Adipose tissue (tissue), 3 donors: ENCODE results near the gene CTRB1. TPM values are rescaled to one million over a fixed set of nuclear protein-coding genes. Genes with fewer than 3 reads are reported as not detected.
A peak's percentile ranks its signal among the peaks of the same experiment; 100 is the strongest.

Experiments
- H3K27ac ChIP-seq: one replicate; pipeline ENCODE4 v1.5.1; 2013; ENCODE audit warnings: low read depth, low read length
- WGBS, 3 donors: extraction: QIAGEN DNeasy Blood & Tissue Kit; methylation state at CpG; one replicate each; pipeline ENCODE4 v1.1.7; 2013; 5-methylcytosine and 5-hydroxymethylcytosine counted together
- polyA plus RNA-seq, 3 donors: library from polyadenylated mRNA; stranded (reverse); fragments of 200-250 nt; gene quantifications; one replicate each; pipeline ENCODE4 v1.2.3, GENCODE V29; 2013
- donor health status: healthy with polysubstance abuse.
- donor health status: Bipolar disorder and iron deficiency.
- donor health status: healthy.

CTRB1 gene
- polyA plus RNA-seq, 3 donors: 1.8 to 25,796 (median 9.4) TPM

- 61 to 70% (median 61%) methylated on average over 17 of the region's 17 CpGs for WGBS, 3 donors
- peak overlapping the region; percentile 22 for H3K27ac ChIP-seq
Observed at GRCh38 chr16:75248536-75249380, 30.0 kb downstream of the CTRB1 start.

GRCh38 chr16:75249441-75249840 is 30.7 kb downstream of the CTRB1 start:
- H3K27ac ChIP-seq: no peak overlapping the region
- WGBS, 3 donors: 65 to 74% (median 74%) methylated on average over 5 of the region's 5 CpGs

GRCh38 chr16:75250089-75250808 is 31.5 kb downstream of the CTRB1 start:
- no peak overlapping the region for H3K27ac ChIP-seq
- 3 to 8% (median 5%) methylated on average over 29 of the region's 29 CpGs for WGBS, 3 donors

GRCh38 chr16:75250809-75251279 is 32.1 kb downstream of the CTRB1 start:
- H3K27ac ChIP-seq: peak overlapping the region; percentile 44
- 1 to 2% (median 1%) methylated on average over 39 to 59 of the region's 59 CpGs for WGBS, 3 donors

- WGBS, 3 donors: 1 to 2% (median 2%) methylated on average over 51 to 84 of the region's 84 CpGs
Observed at GRCh38 chr16:75251280-75252048, 32.7 kb downstream of the CTRB1 start, which contains the start of gene BCAR1. TSS of gene BCAR1 (minus strand) at chr16:75251624. CDS start at chr16:75251482, 142 bp downstream.

GRCh38 chr16:75252049-75252864 is 33.5 kb downstream of the CTRB1 start:
- 62 to 64% (median 62%) methylated on average over 24 of the region's 24 CpGs for WGBS, 3 donors

More at GRCh38 chr16:75251280-75252048, 32.7 kb downstream of the CTRB1 start, which contains the start of gene BCAR1:
- H3K27ac ChIP-seq: peak within 1 kb of the TSS; percentile 44

GRCh38 chr16:75252946-75253911 is 34.4 kb downstream of the CTRB1 start:
- no peak overlapping the region for H3K27ac ChIP-seq
- 56 to 72% (median 57%) methylated on average over 15 of the region's 15 CpGs for WGBS, 3 donors

More at GRCh38 chr16:75252049-75252864, 33.5 kb downstream of the CTRB1 start:
- peak overlapping the region; percentile 25 for H3K27ac ChIP-seq

- no peak overlapping the region for H3K27ac ChIP-seq
- 54 to 78% (median 64%) methylated on average over 5 of the region's 5 CpGs for WGBS, 3 donors
Observed at GRCh38 chr16:75254359-75254837, 35.6 kb downstream of the CTRB1 start.

- WGBS, 3 donors: 56 to 73% (median 66%) methylated on average over 12 of the region's 12 CpGs
Observed at GRCh38 chr16:75256059-75256571, 37.3 kb downstream of the CTRB1 start.

GRCh38 chr16:75256696-75257343 is 38.0 kb downstream of the CTRB1 start:
- 47 to 65% (median 55%) methylated on average over 12 to 14 of the region's 14 CpGs for WGBS, 3 donors

More at GRCh38 chr16:75256059-75256571, 37.3 kb downstream of the CTRB1 start:
- H3K27ac ChIP-seq: no peak overlapping the region

GRCh38 chr16:75257886-75258806 is 39.4 kb downstream of the CTRB1 start:
- H3K27ac ChIP-seq: no peak overlapping the region
- 73 to 85% (median 82%) methylated on average over 21 of the region's 21 CpGs for WGBS, 3 donors

More at GRCh38 chr16:75256696-75257343, 38.0 kb downstream of the CTRB1 start:
- peak overlapping the region; percentile 12 for H3K27ac ChIP-seq

GRCh38 chr16:75258807-75259141 is 40.0 kb downstream of the CTRB1 start:
- no peak overlapping the region for H3K27ac ChIP-seq
- 76 to 80% (median 77%) methylated on average over 6 of the region's 6 CpGs for WGBS, 3 donors

- WGBS, 3 donors: 75 to 84% (median 76%) methylated on average over 9 to 10 of the region's 10 CpGs
- H3K27ac ChIP-seq: no peak overlapping the region
Observed at GRCh38 chr16:75260851-75261589, 42.2 kb downstream of the CTRB1 start.

- no peak overlapping the region for H3K27ac ChIP-seq
- 90 to 97% (median 96%) methylated on average over 3 of the region's 3 CpGs for WGBS, 3 donors
Observed at GRCh38 chr16:75261590-75262078, 42.8 kb downstream of the CTRB1 start.
